Activated naive CD8-positive, alpha-beta T cell treated with anti-CD3 and anti-CD28 coated beads, Interleukin-2, amount 50 U/mL, for 24 hours (primary cell): ENCODE data around the gene ELOVL5.
"Not testable (repeated sequence)": the region's sequence is repeated elsewhere in the genome, so short reads cannot be mapped to it uniquely, and the experiment has no call there.

ENCODE experiments used
- ATAC-seq: fragments of 150-1000 bp; cut with Tn5 transposase; one replicate; pipeline ENCODE4 v1.10.0; 2021
- DNase-seq: peaks from one replicate; pipeline ENCODE4 v3.0.0; 2021
- H3K27ac Mint-ChIP-seq: one replicate; pipeline ENCODE4 v1.8.0; 2021; ENCODE audit warnings: mild to moderate bottlenecking, mixed read lengths
- H3K27me3 Mint-ChIP-seq: one replicate; pipeline ENCODE4 v1.8.0; 2021; ENCODE audit warnings: mixed read lengths
- H3K36me3 Mint-ChIP-seq: one replicate; pipeline ENCODE4 v1.8.0; 2021; ENCODE audit warnings: low read depth, mixed read lengths
- H3K4me1 Mint-ChIP-seq: one replicate; pipeline ENCODE4 v1.8.0; 2021; ENCODE audit warnings: mixed read lengths
- H3K4me3 Mint-ChIP-seq: one replicate; pipeline ENCODE4 v1.8.0; 2021; ENCODE audit warnings: mild to moderate bottlenecking, moderate library complexity, mixed read lengths
- H3K9me3 Mint-ChIP-seq: one replicate; pipeline ENCODE4 v1.8.0; 2021; ENCODE audit warnings: mixed read lengths

The ELOVL5 gene, protein sequence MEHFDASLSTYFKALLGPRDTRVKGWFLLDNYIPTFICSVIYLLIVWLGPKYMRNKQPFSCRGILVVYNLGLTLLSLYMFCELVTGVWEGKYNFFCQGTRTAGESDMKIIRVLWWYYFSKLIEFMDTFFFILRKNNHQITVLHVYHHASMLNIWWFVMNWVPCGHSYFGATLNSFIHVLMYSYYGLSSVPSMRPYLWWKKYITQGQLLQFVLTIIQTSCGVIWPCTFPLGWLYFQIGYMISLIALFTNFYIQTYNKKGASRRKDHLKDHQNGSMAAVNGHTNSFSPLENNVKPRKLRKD

DNA sequence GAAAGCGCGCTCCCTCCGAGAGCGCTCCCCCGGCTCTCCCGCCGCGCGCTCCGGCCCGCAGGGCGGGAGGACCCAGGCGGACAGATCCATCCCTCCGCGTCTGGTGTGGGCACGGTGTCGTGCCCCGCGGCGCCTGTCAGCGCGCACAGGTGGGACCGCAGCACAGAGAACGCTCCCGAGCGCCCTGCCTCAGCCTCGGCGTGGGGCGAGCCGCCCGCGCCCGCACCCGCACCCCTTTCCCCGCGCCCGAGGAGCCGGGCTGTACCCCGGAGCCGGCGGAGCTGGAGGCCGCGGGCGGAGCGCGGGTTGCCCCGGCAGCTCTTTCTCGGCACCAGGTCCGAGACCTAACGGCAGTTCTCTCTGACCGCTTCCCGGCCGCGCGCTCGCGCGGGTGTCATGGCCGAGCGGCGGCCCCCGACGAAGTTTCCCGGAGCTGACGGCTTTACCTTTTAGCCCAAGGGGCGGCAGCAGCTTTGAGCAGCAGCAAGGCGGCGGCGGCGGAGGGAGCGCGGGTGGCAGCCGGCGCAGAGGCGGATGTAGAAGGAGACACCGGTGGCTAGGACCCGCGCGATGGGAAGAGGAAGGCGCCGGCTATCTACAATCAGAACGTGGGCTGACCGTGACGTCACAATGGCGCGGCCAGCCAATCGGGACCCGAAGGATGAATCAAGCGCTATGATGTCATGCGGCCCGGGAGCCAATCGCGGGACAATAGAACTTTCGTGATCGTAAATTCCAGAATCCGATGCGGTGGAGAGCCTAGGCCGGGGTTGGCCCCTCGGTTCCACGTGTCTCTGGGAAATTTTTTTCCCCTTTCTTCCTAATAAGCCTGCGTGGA, at the start of gene ELOVL5:
Gene ELOVL5 (minus strand): TSS at position 580 of the 838 bp plus-strand sequence. CDS start 53,251 bp downstream, outside the sequence.
- peak within 1 kb of the TSS; percentile 88 for H3K27ac Mint-ChIP-seq
- DNase-seq (peak; percentile 98), ATAC-seq (peak; percentile 82)
- H3K4me1 Mint-ChIP-seq = peaks cover 47% of the 10 kb centered on the region
- H3K4me3 Mint-ChIP-seq = peak within 1 kb of the TSS; percentile 95
- H3K27me3 Mint-ChIP-seq = no peaks in the 10 kb centered on the region
- H3K9me3 Mint-ChIP-seq = no peaks in the 10 kb centered on the region
- peaks cover 21% of the 10 kb centered on the region for H3K36me3 Mint-ChIP-seq

DNA sequence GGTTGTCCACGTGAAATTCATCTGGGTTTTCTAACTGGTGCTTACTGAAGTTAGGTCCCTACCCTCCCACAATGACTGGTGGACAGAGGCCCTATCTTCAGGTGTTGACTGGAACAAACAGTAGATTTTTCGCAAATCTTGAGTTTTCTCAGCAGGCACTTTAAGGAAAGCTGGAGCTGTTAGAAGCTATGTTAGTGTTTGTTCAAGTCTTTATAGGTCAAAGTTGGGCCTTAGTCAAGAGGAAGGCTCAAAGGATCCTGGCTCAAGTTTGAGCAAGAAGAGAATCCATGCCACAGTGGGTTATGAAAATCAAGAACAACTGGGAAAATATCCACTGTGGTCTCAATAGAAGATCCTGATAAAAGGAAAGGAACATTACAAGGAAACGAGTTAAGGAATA, 48.5 kb upstream of the ELOVL5 start:
- Mint-ChIP-seq H3K4me3 (no peak overlapping the region), H3K4me1 (no peaks in the 10 kb centered on the region), H3K27ac (no peak overlapping the region), H3K27me3 (no peaks in the 10 kb centered on the region), H3K36me3 (no peaks in the 10 kb centered on the region), H3K9me3 (no peaks in the 10 kb centered on the region)
- DNase-seq (no peak), ATAC-seq (no peak)

DNA sequence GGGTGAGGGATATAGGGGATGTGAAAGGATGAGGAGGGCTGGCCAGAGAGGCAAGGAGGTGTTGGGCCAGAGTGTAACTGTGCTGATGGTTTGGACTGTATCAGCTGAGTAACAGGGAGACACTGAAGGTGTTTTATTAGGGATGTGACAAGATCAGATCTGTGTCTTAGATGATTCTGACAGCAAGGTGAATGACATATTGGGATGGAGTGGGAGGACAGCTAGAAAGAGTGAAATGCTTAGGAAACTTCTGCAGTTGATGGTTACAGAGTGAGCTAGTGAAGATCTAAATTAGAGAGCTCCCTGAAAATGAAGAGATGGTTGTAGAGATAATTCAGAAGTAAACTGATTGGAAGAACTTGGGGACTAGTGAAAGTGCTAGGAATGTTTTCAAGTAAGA, 47.2 kb upstream of the ELOVL5 start:
- Mint-ChIP-seq H3K27me3 (no peaks in the 10 kb centered on the region), H3K9me3 (no peaks in the 10 kb centered on the region)

DNA sequence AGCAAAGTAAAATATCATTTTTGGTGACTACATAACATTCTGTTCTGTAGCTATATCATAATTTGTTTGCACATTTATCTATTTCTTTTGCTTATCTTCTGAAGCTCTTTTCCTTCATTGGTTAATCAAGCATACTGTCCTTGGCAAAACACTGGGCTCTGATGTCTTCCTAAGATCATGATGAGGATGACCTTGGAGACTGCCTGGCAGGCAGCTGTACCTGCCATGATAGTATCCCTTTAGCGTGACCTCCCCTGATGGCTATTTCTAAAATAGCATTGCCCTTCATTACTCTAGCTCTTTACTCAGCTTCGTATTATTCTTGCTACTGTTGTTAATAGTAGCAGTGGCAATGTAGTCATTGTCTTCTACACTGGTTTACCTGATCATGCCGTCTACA, 46.0 kb upstream of the ELOVL5 start:
- no peak overlapping the region for H3K27ac Mint-ChIP-seq
- no peak for DNase-seq

More for the DNA sequence above, 47.2 kb upstream of the ELOVL5 start:
- ATAC-seq (no peak), DNase-seq (no peak)
- Mint-ChIP-seq H3K4me1 (no peaks in the 10 kb centered on the region), H3K36me3 (no peaks in the 10 kb centered on the region), H3K27ac (no peak overlapping the region), H3K4me3 (no peak overlapping the region)

DNA sequence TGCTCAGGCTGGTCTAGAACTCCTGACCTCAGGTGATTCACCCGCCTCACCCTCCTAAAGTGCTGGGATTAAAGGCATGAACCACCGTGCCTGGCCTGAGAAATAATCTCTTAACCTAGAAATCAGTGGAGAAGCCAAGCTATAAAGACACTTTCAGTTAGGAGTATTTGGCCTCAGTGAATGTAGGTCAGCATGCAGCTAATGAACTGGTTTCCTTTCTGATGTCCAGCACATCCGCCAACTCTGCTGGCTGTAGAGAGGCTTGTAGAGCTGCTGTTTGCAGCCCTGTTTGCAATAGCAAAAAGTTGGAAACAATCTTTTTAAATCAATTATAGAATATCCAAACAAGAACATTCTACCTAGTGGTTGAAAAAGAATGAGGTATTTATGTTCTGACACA, 42.4 kb upstream of the ELOVL5 start:
- no peak overlapping the region for H3K27ac Mint-ChIP-seq
- DNase-seq = no peak
- no peak overlapping the region for H3K4me3 Mint-ChIP-seq
- no peaks in the 10 kb centered on the region for H3K4me1 Mint-ChIP-seq
- no peaks in the 10 kb centered on the region for H3K27me3 Mint-ChIP-seq
- H3K36me3 Mint-ChIP-seq = no peaks in the 10 kb centered on the region
- no peaks in the 10 kb centered on the region for H3K9me3 Mint-ChIP-seq
- ATAC-seq = no peak

More for the DNA sequence above, 46.0 kb upstream of the ELOVL5 start:
- Mint-ChIP-seq H3K36me3 (no peaks in the 10 kb centered on the region), H3K4me1 (no peaks in the 10 kb centered on the region), H3K9me3 (no peaks in the 10 kb centered on the region), H3K4me3 (no peak overlapping the region), H3K27me3 (no peaks in the 10 kb centered on the region)
- no peak for ATAC-seq

DNA sequence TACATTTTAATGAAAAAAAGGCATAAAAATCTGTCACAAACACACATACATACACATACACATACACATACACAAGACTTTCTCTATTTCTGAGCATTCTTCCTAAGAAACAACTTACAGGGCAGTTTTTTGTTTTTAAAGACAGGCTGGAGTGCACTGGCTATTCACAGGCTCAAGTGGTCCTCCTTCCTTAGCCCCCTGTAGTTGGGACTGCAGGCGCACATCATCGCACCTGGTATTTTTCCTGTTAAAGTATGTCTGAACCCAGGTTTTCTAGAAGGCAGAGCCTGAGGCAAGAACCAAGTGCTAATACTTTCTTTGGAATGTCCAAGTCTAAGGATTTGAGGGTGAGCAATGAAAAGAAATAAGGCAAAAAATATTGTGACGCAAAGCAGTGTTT, 41.3 kb upstream of the ELOVL5 start:
- Mint-ChIP-seq H3K36me3 (no peaks in the 10 kb centered on the region), H3K27me3 (no peaks in the 10 kb centered on the region), H3K27ac (no peak overlapping the region), H3K9me3 (no peaks in the 10 kb centered on the region), H3K4me3 (no peak overlapping the region), H3K4me1 (no peaks in the 10 kb centered on the region)
- ATAC-seq (no peak), DNase-seq (no peak)

DNA sequence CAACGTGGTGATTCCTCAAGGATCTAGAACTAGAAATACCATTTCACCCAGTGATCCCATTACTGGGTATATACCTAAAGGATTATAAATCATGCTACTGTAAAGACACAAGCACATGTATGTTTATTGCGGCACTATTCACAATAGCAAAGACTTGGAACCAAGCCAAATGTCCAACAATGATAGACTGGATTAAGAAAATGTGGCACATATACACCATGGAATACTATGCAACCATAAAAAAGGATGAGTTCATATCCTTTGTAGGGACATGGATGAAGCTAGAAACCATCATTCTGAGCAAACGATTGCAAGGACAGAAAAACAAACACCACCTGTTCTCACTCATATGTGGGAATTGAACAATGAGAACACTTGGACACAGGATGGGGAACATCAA, 39.9 kb upstream of the ELOVL5 start:
- H3K27me3 Mint-ChIP-seq, H3K9me3 Mint-ChIP-seq, DNase-seq, H3K4me3 Mint-ChIP-seq, H3K27ac Mint-ChIP-seq, H3K36me3 Mint-ChIP-seq, ATAC-seq, H3K4me1 Mint-ChIP-seq: not testable (repeated sequence)

DNA sequence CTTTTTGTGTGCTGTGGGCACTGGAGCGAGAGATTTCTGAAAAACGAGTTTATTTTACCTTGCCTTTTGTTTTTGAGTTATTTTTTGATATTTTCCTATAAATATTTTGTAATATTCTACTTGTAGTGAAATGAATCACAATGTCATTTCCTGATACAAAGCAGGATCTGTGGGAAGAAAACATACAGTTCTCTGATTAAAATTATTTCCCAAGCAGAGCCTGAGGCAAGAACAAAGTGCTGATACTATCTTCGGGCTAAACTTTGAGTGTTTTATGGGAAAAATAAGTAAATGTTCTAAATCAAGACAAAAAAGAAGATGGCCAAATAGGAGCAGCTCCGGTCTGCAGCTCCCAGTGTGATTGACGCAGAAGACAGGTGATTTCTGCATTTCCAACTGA, 33.7 kb upstream of the ELOVL5 start:
- DNase-seq (no peak), ATAC-seq (no peak)
- Mint-ChIP-seq H3K27ac (no peak overlapping the region), H3K4me1 (no peaks in the 10 kb centered on the region), H3K27me3 (no peaks in the 10 kb centered on the region), H3K4me3 (no peak overlapping the region), H3K36me3 (no peaks in the 10 kb centered on the region), H3K9me3 (no peaks in the 10 kb centered on the region)

DNA sequence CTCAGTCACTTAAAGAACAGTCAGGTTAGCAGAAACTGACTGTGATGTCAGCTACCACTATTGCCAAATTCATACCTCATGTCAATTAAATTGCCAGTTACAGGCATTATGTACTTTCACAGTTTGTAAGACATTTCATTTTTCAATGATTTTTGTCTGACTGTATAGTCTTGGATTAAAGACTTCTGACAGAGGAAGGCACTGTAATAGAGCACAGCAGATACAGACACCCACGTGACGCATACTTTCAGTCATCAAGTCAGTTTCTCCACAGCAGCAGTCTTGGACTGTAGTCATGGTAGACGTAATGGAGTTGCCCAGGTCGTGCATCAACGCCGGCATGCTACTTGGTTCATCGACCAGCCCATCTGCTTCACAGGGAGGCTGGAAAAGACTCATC, 29.5 kb upstream of the ELOVL5 start:
- no peaks in the 10 kb centered on the region for H3K9me3 Mint-ChIP-seq
- H3K4me3 Mint-ChIP-seq = no peak overlapping the region
- DNase-seq = no peak
- no peak for ATAC-seq
- H3K4me1 Mint-ChIP-seq = no peaks in the 10 kb centered on the region
- H3K27ac Mint-ChIP-seq = no peak overlapping the region
- no peaks in the 10 kb centered on the region for H3K27me3 Mint-ChIP-seq
- no peaks in the 10 kb centered on the region for H3K36me3 Mint-ChIP-seq

DNA sequence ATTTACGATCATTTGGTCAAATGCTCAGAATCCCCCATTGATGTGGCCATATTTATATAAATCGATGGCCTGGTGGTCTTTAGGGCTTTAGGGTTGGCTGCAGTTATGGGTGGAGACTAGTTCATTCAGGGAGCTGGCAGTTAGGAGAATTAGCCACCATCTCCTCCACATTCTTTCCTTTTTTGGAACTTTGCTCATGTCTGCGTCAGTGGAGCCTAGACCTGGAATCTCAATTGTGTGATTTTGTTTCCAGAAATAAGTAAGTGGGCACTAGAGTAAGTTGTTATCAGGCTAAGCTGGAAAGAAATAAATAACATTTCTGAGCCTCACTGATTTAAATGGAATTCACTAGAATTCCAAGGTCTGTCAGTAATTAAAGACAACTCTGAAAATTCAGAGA, 29.0 kb upstream of the ELOVL5 start:
- Mint-ChIP-seq H3K4me3 (no peak overlapping the region), H3K36me3 (no peaks in the 10 kb centered on the region), H3K27me3 (no peaks in the 10 kb centered on the region), H3K27ac (no peak overlapping the region), H3K4me1 (no peaks in the 10 kb centered on the region), H3K9me3 (no peaks in the 10 kb centered on the region)
- no peak for DNase-seq
- no peak for ATAC-seq

DNA sequence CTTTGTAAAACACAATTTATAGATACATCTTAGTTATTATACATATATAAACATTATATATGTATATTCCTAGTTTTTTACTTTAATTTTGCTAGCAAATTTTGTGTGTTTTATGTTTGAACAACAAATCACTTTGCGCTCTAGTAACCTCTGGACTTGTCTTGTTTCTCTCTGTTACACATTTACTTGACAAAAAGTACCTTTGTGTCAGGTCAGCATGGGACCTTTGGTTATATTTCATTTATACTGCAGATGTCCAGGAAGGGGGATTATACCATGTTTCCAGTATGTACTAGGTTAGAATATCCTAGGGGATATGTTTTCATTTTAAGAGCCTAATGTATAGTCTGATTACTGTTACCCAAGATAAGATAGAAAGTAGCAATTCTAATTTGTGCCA, 28.5 kb upstream of the ELOVL5 start:
- Mint-ChIP-seq H3K4me3 (no peak overlapping the region), H3K4me1 (no peaks in the 10 kb centered on the region), H3K27me3 (no peaks in the 10 kb centered on the region), H3K27ac (no peak overlapping the region), H3K36me3 (no peaks in the 10 kb centered on the region), H3K9me3 (no peaks in the 10 kb centered on the region)
- ATAC-seq (no peak), DNase-seq (no peak)

DNA sequence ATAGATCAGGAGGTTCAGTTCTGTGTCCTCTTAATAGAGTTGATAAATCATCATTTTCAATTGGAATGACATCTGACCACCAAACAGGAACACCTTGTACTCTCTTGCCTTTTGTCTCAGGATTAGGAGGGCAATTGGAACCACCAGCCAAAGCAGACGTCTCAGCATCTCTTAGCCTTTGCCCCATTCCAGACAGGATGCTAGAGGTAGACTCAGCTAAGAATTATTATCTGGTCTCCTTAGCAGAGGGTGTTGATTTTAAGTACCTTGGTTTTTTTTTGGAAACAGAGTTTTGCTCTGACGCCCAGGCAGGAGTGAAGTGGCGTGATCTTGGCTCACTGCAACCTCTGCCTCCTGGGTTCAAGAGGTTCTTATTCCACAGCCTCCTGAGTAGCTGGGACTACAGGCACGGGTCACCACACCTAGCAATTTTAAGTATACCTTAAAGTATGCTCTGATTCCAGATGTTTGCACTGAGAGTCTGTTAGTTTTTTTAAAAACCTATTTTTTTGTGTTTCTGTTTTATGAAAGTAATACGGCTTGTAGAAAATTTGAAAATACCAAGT, 28.0 kb upstream of the ELOVL5 start:
- no peaks in the 10 kb centered on the region for H3K9me3 Mint-ChIP-seq
- H3K4me1 Mint-ChIP-seq = no peaks in the 10 kb centered on the region
- no peak overlapping the region for H3K27ac Mint-ChIP-seq
- ATAC-seq = no peak
- no peaks in the 10 kb centered on the region for H3K36me3 Mint-ChIP-seq
- H3K4me3 Mint-ChIP-seq = no peak overlapping the region
- no peaks in the 10 kb centered on the region for H3K27me3 Mint-ChIP-seq
- DNase-seq = no peak

DNA sequence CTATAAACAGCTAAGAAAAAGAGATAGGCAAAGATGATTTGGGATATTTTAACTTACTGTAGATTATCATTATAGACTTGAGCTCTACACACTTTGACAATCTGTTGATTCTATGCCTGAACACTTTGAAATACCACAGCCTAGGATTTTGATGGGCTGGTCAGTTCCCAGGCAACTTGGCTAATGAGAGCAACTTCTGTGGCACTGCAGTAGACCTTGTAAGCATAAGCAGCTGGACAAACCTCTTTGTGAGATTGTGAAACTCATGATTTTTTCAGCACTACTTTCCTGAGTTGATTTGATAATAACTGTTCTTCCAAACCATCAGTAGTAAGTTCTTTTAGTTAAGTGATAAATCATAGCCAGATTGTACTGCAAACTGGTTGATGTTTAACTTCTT, 27.1 kb upstream of the ELOVL5 start:
- no peaks in the 10 kb centered on the region for H3K36me3 Mint-ChIP-seq
- ATAC-seq = no peak
- H3K4me1 Mint-ChIP-seq = no peaks in the 10 kb centered on the region
- no peak for DNase-seq
- H3K27ac Mint-ChIP-seq = no peak overlapping the region
- H3K4me3 Mint-ChIP-seq = no peak overlapping the region
- H3K27me3 Mint-ChIP-seq = no peaks in the 10 kb centered on the region
- no peaks in the 10 kb centered on the region for H3K9me3 Mint-ChIP-seq

DNA sequence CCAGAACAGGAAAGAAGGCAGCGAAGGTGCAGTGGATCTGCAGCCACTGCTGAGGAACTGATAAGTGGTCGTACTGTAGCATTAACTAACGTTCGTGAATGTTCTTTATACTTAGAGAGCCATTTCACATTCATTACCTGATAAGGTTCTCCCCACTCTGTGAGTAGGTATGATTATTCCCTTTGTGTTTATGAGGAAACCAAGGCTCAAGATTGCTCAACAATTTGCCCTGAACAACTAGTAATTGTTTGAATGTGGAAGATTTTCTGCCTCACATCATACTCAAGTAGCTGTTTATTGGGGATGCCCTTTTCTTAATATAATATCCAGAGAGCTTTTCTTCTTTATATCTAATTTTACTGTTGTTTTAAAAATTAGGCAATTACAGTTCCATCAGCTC, 24.9 kb upstream of the ELOVL5 start:
- no peaks in the 10 kb centered on the region for H3K36me3 Mint-ChIP-seq
- ATAC-seq (no peak), DNase-seq (no peak)
- H3K9me3 Mint-ChIP-seq = no peaks in the 10 kb centered on the region
- H3K27me3 Mint-ChIP-seq = no peaks in the 10 kb centered on the region
- H3K4me3 Mint-ChIP-seq = no peak overlapping the region
- no peak overlapping the region for H3K27ac Mint-ChIP-seq
- H3K4me1 Mint-ChIP-seq = no peaks in the 10 kb centered on the region

DNA sequence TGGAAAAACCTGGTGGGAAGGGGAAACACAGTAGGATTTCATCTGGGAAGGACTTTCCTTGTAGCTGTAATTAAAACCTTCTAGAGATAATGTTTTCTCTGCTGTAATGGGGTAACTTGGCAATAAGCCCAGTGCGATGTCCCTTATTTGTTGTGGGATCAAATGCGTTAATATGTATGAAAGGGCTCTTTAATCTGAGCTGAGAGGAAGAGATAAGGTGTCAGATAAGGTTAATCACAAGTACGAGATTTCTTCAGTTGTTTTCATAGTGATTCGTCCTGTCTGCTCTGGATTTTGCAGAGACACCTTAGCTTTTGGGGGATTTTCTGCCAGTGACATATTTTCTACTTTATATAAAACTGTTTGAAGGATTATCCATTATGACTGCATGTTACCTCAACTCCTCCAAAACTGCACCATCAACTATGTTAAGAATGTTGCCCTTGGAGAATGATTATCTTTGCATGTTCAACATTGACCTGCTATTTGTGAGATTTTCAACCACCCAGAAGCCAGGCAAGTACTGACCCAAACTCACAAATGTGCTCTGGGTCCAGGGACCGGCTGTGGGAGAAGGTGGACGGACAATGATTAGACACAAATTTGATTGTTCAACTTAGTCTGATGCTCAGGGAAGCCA, 21.2 kb upstream of the ELOVL5 start:
- DNase-seq (no peak), ATAC-seq (no peak)
- Mint-ChIP-seq H3K4me1 (no peaks in the 10 kb centered on the region), H3K27me3 (no peaks in the 10 kb centered on the region), H3K27ac (no peak overlapping the region), H3K4me3 (no peak overlapping the region), H3K9me3 (peaks cover 3% of the 10 kb centered on the region), H3K36me3 (no peaks in the 10 kb centered on the region)
